Calu3 (cell line): ENCODE measurements around the gene MTCH1. TPM values are rescaled to one million over a fixed set of nuclear protein-coding genes. Genes with fewer than 3 reads are reported as not detected.

Experiments used
- Bru-seq: library from RNA; stranded (reverse); fragments of 400-500 nt; gene quantifications from one replicate; lab custom pipeline; 2021; lab: Mats Ljungman, UMichigan
- BruChase-seq, 2 experiments: library from RNA; stranded (reverse); fragments of 400-500 nt; gene quantifications; one replicate each; lab custom pipeline; 2021; lab: Mats Ljungman, UMichigan
- BruUV-seq: library from RNA; stranded (reverse); fragments of 400-500 nt; replicated peaks from 2 replicates; lab custom pipeline; 2021; lab: Mats Ljungman, UMichigan
- CTCF ChIA-PET: fragments of 300-600 bp; sonication (Branson Sonifier 250); formaldehyde crosslinking; loops from one replicate; lab custom pipeline; 2022; ENCODE audit warnings: antibody characterized with exemption; lab: Charles Lee
- DNase-seq: peaks from one replicate; pipeline ENCODE4 v3.0.0; 2022
- H3K27ac Mint-ChIP-seq: one replicate; pipeline ENCODE4 v1.8.0; 2022; ENCODE audit warnings: mixed read lengths; ENCODE audit not compliant: unreplicated experiment
- H3K27me3 Mint-ChIP-seq: one replicate; pipeline ENCODE4 v1.8.0; 2022; ENCODE audit warnings: mixed read lengths; ENCODE audit not compliant: unreplicated experiment
- H3K36me3 Mint-ChIP-seq: one replicate; pipeline ENCODE4 v1.8.0; 2022; ENCODE audit warnings: mild to moderate bottlenecking, moderate library complexity, mixed read lengths; ENCODE audit not compliant: insufficient read depth, unreplicated experiment
- H3K4me1 Mint-ChIP-seq: one replicate; pipeline ENCODE4 v1.8.0; 2022; ENCODE audit warnings: mild to moderate bottlenecking, low read depth, mixed read lengths; ENCODE audit not compliant: unreplicated experiment
- H3K4me3 Mint-ChIP-seq: one replicate; pipeline ENCODE4 v1.8.0; 2022; ENCODE audit warnings: mild to moderate bottlenecking, low read depth, moderate library complexity, mixed read lengths; ENCODE audit not compliant: unreplicated experiment
- H3K9me3 Mint-ChIP-seq: one replicate; pipeline ENCODE4 v1.8.0; 2022; ENCODE audit warnings: low read depth, mixed read lengths; ENCODE audit not compliant: unreplicated experiment
- CTCF ChIP-seq: fragments of 200-600 bp; IDR thresholded peaks from one replicate; pipeline ENCODE4 v1.8.0; 2022; ENCODE audit warnings: antibody characterized with exemption; ENCODE audit not compliant: unreplicated experiment
- intact Hi-C: fragments of 100-400 bp; cut with micrococcal nuclease; formaldehyde crosslinking; loops from one replicate; pipeline ENCODE4 v1.10.0; 2022; ENCODE audit not compliant: unreplicated experiment
- long read RNA-seq: library from polyadenylated mRNA; stranded (forward); transcript quantifications from one replicate; pipeline ENCODE4 v2.0.0, GENCODE V29; 2022
- total RNA-seq: library from RNA; stranded (reverse); gene quantifications from 2 replicates; pipeline ENCODE4 v1.2.3, GENCODE V29; 2022

The MTCH1 gene, protein sequence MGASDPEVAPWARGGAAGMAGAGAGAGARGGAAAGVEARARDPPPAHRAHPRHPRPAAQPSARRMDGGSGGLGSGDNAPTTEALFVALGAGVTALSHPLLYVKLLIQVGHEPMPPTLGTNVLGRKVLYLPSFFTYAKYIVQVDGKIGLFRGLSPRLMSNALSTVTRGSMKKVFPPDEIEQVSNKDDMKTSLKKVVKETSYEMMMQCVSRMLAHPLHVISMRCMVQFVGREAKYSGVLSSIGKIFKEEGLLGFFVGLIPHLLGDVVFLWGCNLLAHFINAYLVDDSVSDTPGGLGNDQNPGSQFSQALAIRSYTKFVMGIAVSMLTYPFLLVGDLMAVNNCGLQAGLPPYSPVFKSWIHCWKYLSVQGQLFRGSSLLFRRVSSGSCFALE
- 288 and 291 TPM in 2 replicates for total RNA-seq
- percentile 91 among the genes with signal in this experiment for Bru-seq, nascent RNA
- percentile 95 among the genes with signal in this experiment for BruChase-seq, experiment 1, labeled RNA remaining after a 6-hour chase
- percentile 93 among the genes with signal in this experiment for BruChase-seq, experiment 2, labeled RNA remaining after a 2-hour chase
- long read RNA-seq, transcript MTCH1-202 (12 exons, 2,057 nt): minor isoform, 264 of 846 reads
- long read RNA-seq, transcript MTCH1-201 (12 exons, 2,006 nt): major isoform, 413 of 846 reads
- long read RNA-seq, transcript MTCH1-204 (11 exons, 1,572 nt): minor isoform, 16 of 846 reads
- long read RNA-seq, partial matches to known transcripts: 34 of 846 reads
- long read RNA-seq, other reads (novel, unspliced or antisense): 118 of 846 reads

DNA sequence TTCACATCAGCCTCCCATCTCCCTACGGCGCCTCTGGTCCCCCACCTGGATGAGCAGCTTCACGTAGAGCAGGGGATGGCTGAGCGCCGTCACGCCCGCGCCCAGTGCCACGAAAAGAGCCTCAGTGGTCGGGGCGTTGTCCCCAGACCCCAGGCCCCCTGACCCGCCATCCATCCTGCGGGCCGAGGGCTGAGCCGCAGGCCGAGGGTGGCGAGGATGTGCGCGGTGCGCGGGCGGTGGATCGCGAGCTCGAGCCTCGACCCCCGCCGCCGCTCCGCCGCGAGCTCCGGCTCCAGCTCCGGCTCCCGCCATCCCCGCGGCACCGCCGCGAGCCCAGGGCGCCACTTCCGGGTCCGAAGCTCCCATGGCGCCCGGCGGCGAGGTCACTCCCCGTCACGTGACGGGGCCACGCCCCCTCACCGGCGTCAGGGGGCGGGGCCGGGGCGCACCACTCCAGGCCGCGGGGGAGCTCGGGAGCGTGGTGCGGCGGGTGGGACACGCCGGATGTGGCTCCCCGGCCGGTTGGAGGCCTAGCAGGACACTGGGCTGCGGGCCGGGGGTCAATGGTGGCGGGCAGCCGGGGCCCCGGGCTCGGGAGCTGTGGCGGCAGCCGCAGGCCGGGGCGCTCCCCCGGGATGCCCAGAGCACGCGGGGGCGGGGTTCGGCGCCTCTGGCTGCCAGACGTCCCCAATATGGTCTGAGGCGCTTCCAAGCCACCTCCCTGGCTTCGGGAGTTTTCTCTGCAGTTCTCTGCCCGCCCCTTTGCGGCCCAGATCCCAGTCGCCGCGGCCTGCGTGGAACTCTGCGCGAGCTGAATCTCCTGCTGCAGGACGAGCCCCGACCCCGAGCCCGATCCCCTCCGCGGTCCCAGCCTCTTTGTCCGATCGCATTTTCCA lies at the start of gene MTCH1:
MTCH1 (minus strand) TSS at position 389 of the 896 bp plus-strand sequence; CDS start at position 366, 23 bp downstream.
- DNase-seq: peak; percentile 95
- TF ChIP-seq CTCF: no peak
- Mint-ChIP-seq H3K4me3 (no peak within 1 kb of the TSS), H3K27me3 (peaks cover 9% of the 10 kb centered on the region), H3K27ac (peak within 1 kb of the TSS; percentile 85), H3K9me3 (no peaks in the 10 kb centered on the region), H3K36me3 (no peaks in the 10 kb centered on the region), H3K4me1 (peaks cover 28% of the 10 kb centered on the region)
- intact Hi-C loops: loop anchor here (10.0 kb wide), 1 partner anchor 71 kb away; no protein-coding TSS in a partner anchor
- BruUV-seq: no TSS peak
- CTCF ChIA-PET: interaction anchor here (0.6 to 1.5 kb wide), 4 partner anchors 32 to 194 kb away, joined by 4 to 14 read pairs (median 8); partner anchors contain the start of gene C6orf89

DNA sequence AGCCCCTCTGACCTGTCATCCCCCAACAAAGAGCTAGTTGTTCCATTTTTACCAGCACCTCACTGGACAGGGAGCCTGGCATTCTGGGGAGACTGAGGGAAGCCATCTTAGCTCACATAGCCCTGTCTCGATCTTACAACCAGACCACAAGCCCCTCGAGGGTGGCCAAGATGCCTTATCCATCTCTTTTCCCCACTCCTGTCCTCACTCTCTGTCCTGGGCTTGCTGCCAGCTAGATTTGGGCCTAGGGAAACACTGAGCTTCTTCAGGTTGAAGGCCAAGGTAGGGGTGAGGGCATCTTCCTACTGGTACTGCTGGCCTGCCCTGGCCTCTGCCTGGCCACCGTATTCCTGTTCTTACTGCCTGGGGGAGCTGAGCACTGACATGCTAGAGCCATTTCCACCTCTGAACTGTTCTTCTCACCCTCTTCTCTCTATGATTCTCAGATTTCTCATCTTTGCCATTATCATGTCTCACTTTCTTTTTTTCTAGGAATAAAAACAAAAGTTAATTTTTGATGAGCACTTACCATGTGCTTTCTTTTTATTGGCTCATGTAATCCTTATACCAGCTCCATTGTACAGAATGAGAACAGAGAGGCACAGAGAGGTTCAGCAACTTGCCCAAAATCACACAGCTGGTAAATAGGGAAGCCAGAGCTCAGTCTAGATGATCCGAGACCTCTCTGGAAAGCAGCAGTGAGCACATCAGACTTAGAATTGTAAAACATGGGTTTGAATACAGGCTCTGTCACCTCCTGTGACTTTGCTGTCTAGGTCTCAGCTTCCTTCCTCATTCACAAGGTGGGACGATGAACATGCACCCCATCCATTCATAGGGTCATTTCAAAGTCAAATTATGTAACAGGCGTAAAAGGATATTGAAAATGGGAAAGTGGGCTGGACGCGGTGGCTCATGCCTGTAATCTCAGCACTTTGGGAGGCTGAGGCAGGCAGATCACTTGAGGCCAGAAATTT lies 48.1 kb upstream of the MTCH1 start:
- Mint-ChIP-seq H3K4me3 (no peak overlapping the region), H3K27ac (no peak overlapping the region), H3K36me3 (no peaks in the 10 kb centered on the region), H3K4me1 (peaks cover 14% of the 10 kb centered on the region), H3K27me3 (no peaks in the 10 kb centered on the region), H3K9me3 (peaks cover 3% of the 10 kb centered on the region)
- BruUV-seq: no TSS peak
- no peak for TF ChIP-seq CTCF
- intact Hi-C loops: no loop called here
- CTCF ChIA-PET: interaction anchor here (0.6 to 1.3 kb wide), 6 partner anchors 9 to 145 kb away, joined by 3 to 4 read pairs (median 3); no protein-coding TSS in a partner anchor
- no peak for DNase-seq

DNA sequence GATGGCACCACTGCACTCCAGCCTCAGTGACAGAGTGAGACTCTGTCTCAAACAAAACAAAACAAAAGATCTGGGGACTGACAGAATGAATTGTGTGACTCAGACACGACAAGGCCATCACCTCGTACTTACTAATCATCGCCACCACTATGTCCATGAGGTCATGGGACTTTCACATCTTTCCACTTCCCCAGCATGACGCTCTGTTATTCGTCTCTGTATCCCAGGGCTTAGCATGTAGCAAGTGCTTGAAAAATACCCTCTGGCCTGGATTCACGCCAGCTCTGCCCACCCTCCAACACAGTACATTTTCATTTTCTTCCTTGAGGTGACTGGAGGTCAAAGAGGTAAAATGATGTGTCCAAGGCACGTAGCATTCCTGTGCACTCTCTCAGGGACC lies 47.3 kb upstream of the MTCH1 start:
- intact Hi-C loops: no loop called here
- peaks cover 3% of the 10 kb centered on the region for H3K9me3 Mint-ChIP-seq
- CTCF ChIA-PET: interaction anchor here (0.6 to 1.3 kb wide), 4 partner anchors 8 to 292 kb away, joined by 3 to 4 read pairs (median 3); no protein-coding TSS in a partner anchor
- no peak for DNase-seq
- H3K36me3 Mint-ChIP-seq: no peaks in the 10 kb centered on the region
- no peaks in the 10 kb centered on the region for H3K27me3 Mint-ChIP-seq
- no peak overlapping the region for H3K4me3 Mint-ChIP-seq
- peaks cover 10% of the 10 kb centered on the region for H3K4me1 Mint-ChIP-seq
- no peak overlapping the region for H3K27ac Mint-ChIP-seq
- BruUV-seq: no TSS peak
- TF ChIP-seq CTCF: no peak
